H1 (cell line): ENCODE measurements around the gene DES. TPM values are rescaled to one million over a fixed set of nuclear protein-coding genes. Genes with fewer than 3 reads are reported as not detected.

Experiments
- CBX5 ChIP-seq: fragments of 300-800, 300-1000 bp; sonication (generic); IDR thresholded peaks from 2 replicates; pipeline ENCODE4 v1.7.1; 2016; ENCODE audit warnings: antibody characterized with exemption, low read length, low read depth
- MAFK ChIP-seq: IDR thresholded peaks from 2 replicates; pipeline ENCODE4 v1.6.1; 2012; ENCODE audit warnings: low read depth, mild to moderate bottlenecking, improper control_type of control experiment, low read length
- POU5F1 ChIP-seq: IDR thresholded peaks from 2 replicates; pipeline ENCODE4 v1.6.1; 2011; ENCODE audit warnings: low read depth, mild to moderate bottlenecking, low read length, moderate library complexity
- TEAD4 ChIP-seq: IDR thresholded peaks from 2 replicates; pipeline ENCODE4 v1.6.1; 2012; ENCODE audit warnings: low read depth, low read length, inconsistent platforms, mixed read lengths
- YY1 ChIP-seq: IDR thresholded peaks from 2 replicates; pipeline ENCODE4 v1.6.1; 2011; ENCODE audit warnings: low read depth, mild to moderate bottlenecking, low read length
- polyA plus RNA-seq, 7 experiments: library from polyadenylated mRNA; depleted of rRNA in 3 of 7; stranded (reverse) in 5 of 7; unstranded in 2 of 7; fragments of >200 nt in 5 of 7; fragments of 200-250 nt in 2 of 7; gene quantifications; 1 replicate in 5 of 7; 2 replicates in 1 of 7; 4 replicates in 1 of 7; pipeline versions ENCODE4 v1.2.1 to v1.2.3, GENCODE V29; 2011 to 2013; ENCODE audit warnings: missing spikeins in 2 of 7, mixed read lengths in 2 of 7
- total RNA-seq: library from RNA; stranded (reverse); fragmentation: NEBNext Ultra II Directional; extraction: Animal tissue kit (Norgen Biotek cat#: 25700); gene quantifications from 2 replicates; pipeline ENCODE4 v1.2.1, GENCODE V29; 2021

Gene DES
- total and polyA plus RNA-seq, 2 of the 8 experiments (the other 6 are each of a cell fraction or from before 2014, with no cell fraction given): 1.8 to 4.3 TPM

DNA sequence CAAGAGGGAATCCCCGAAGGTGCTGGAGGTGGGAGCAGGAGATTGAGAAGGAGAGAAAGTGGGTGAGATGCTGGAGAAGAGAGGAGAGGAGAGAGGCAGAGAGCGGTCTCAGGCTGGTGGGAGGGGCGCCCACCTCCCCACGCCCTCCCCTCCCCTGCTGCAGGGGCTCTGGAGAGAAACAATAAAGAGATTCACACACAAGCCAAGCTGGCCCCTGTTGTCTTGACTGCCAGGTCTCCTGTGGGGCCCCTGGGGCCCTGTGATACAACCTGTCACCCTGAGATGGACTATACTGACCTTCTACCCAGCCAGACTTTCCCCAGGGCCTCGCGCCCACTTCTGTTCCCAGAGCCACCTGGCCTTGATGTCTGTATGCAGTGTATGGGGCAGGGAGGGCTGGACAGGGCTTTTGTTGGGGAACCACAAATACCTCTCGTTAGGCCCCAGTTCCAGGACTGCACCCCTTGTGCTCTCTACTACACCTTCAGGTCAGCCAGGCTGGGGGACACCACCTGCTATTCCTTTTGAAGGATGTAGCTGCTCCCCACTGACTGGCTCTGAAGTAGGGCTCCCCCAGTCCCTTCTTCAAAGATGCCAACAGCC, 8.5 kb downstream of the DES start (continued):
- no peak for TF ChIP-seq MAFK
- no peak for TF ChIP-seq POU5F1
- no peak for TF ChIP-seq YY1
- TF ChIP-seq CBX5: no peak
- TF ChIP-seq TEAD4: no peak
